CD4-positive, alpha-beta T cell (primary cell): ENCODE results near the gene OR10H4. TPM values are rescaled to one million over a fixed set of nuclear protein-coding genes. Genes with fewer than 3 reads are reported as not detected.
"Not testable (repeated sequence)": the region's sequence is repeated elsewhere in the genome, so short reads cannot be mapped to it uniquely, and the experiment has no call there.

Experiments
- ATAC-seq: fragments of 200-7000 bp; cut with Tn5 transposase; one replicate; pipeline ENCODE4 v1.10.0; 2022; ENCODE audit warnings: mild to moderate bottlenecking; ENCODE audit not compliant: poor library complexity
- CTCF ChIA-PET: fragments of 350-600 bp; sonication (Branson Sonifier 250); formaldehyde crosslinking; loops from one replicate; lab custom pipeline; 2021; ENCODE audit warnings: antibody characterized with exemption, inconsistent platforms; lab: Charles Lee
- POLR2A ChIA-PET: fragments of 350-600 bp; sonication (Branson Sonifier 250); formaldehyde crosslinking; loops from one replicate; lab custom pipeline; 2021; ENCODE audit warnings: antibody characterized with exemption, inconsistent platforms; lab: Charles Lee
- DNase-seq, 14 experiments: peaks; one replicate each; pipeline ENCODE4 v3.0.0-alpha.2; 2013 to 2020; ENCODE audit warnings: mixed read lengths in 2 of 14
- H3K27ac ChIP-seq, 2 donors: one replicate each; pipeline versions ENCODE4 v1.5.1 to v1.7.0; 2013; ENCODE audit warnings: low read length in 2 of 2, low read depth in 1 of 2, mild to moderate bottlenecking in 1 of 2
- H3K27me3 ChIP-seq, 2 experiments: 1 replicate in 1 of 2; 2 replicates in 1 of 2; pipeline versions ENCODE4 v1.6.1 to v1.7.0; 2013; ENCODE audit warnings: low read length in 2 of 2, control low read depth in 1 of 2, mild to moderate bottlenecking in 1 of 2, moderate library complexity in 1 of 2; ENCODE audit not compliant: insufficient read depth in 2 of 2, control insufficient read depth in 1 of 2
- H3K36me3 ChIP-seq: one replicate; pipeline ENCODE4 v1.6.1; 2013; ENCODE audit warnings: low read length, control low read depth; ENCODE audit not compliant: insufficient read depth
- H3K4me1 ChIP-seq: one replicate; pipeline ENCODE4 v1.6.1; 2013; ENCODE audit warnings: low read length, control low read depth; ENCODE audit not compliant: insufficient read depth
- H3K4me3 ChIP-seq: one replicate; pipeline ENCODE4 v1.5.1; 2013; ENCODE audit warnings: mild to moderate bottlenecking, low read length, moderate library complexity
- H3K9me3 ChIP-seq, 2 experiments: 1 replicate in 1 of 2; 2 replicates in 1 of 2; pipeline versions ENCODE4 v1.6.1 to v1.7.0; 2013; ENCODE audit warnings: low read length in 2 of 2, mild to moderate bottlenecking in 2 of 2, control low read depth in 1 of 2, moderate library complexity in 1 of 2; ENCODE audit not compliant: control insufficient read depth in 1 of 2, insufficient read depth in 1 of 2
- H3K27ac Mint-ChIP-seq: one replicate; pipeline ENCODE4 v1.8.0; 2020; ENCODE audit warnings: mixed read lengths
- H3K27me3 Mint-ChIP-seq: one replicate; pipeline ENCODE4 v1.8.0; 2021; ENCODE audit warnings: mixed read lengths
- H3K36me3 Mint-ChIP-seq: one replicate; pipeline ENCODE4 v1.8.0; 2021; ENCODE audit warnings: low read depth, mixed read lengths
- H3K4me1 Mint-ChIP-seq: one replicate; pipeline ENCODE4 v1.8.0; 2021; ENCODE audit warnings: low read depth, mixed read lengths
- H3K4me3 Mint-ChIP-seq: one replicate; pipeline ENCODE4 v1.8.0; 2020; ENCODE audit warnings: mild to moderate bottlenecking, mixed read lengths
- H3K9me3 Mint-ChIP-seq: one replicate; pipeline ENCODE4 v1.8.0; 2020; ENCODE audit warnings: mixed read lengths
- intact Hi-C, 2 experiments: fragments of 100-400 bp; cut with DNase I in 1 of 2; cut with micrococcal nuclease in 1 of 2; formaldehyde crosslinking; loops; one replicate each; pipeline versions ENCODE4 v1.15.1 to v1.9.0; 2023 to 2025; cut with DNase I, micrococcal nuclease
- total RNA-seq, 174 experiments: library from RNA in 2 of 174; stranded (reverse) in 2 of 174; gene quantifications; one replicate each; pipeline ENCODE4 v1.2.3 and lab custom pipeline; 2021 to 2026
- TF ChIP-seq, protein P1 (sequence below): fragments of 200-600 bp; IDR thresholded peaks from one replicate; pipeline ENCODE4 v1.8.0; 2022; ENCODE audit warnings: antibody characterized with exemption, mild to moderate bottlenecking

OR10H4 gene
- total RNA-seq, 2 experiments from 2014 or later = not detected

DNA sequence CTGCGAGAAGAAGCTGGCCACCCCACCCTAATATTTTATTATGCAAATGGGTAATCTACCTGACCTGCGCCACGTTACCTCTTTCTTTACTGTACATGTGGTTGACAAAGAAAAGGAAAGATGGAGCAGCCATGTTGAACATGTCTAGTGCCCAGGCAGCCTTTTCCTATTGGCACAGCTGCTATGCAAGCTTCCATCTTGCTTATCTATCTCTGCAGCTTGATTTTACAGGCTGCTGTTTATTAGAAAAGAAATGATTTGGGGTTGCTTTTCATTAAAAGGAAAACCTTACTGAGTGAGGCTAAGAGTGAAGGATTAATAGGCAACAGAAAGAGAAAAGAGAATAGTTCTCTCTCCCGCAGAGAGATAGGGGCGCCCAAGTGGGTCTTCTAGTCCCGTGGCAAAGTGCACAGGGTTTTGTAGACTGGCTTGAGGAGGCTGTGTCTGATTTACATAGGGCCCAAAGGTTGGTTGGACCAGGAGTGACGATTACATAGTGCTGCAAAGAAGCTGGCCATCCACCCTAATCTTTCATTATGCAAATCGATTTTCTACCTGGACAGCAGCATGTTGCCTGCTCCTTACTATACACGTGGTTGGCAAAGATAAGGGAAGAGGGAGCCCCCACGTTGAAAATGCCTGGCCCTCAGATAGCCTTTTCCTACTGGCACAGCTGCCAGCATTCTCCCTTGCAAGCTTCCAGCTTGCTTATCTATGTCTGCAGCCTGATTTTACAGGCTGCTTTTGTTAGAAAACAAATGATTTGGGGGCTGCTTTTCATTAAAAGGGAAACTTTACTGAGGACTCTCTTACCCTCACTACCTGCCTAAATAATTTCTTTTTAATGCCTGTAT, 28.3 kb downstream of the OR10H4 start:
- Histone ChIP-seq H3K27me3 (peaks cover 24 to 26% of the 10 kb centered on the region in 2 experiments), H3K4me1 (no peaks in the 10 kb centered on the region), H3K36me3 (no peaks in the 10 kb centered on the region), H3K4me3 (no peak overlapping the region), H3K9me3 (peaks cover 6 to 19% of the 10 kb centered on the region in 2 experiments), H3K27ac (no peak overlapping the region)
- peaks cover 60% of the 10 kb centered on the region for H3K27me3 Mint-ChIP-seq
- no peaks in the 10 kb centered on the region for H3K36me3 Mint-ChIP-seq
- H3K27ac Mint-ChIP-seq = no peak overlapping the region
- H3K4me1 Mint-ChIP-seq = no peaks in the 10 kb centered on the region
- CTCF ChIA-PET = no interaction called here
- H3K4me3 Mint-ChIP-seq = no peak overlapping the region
- no peaks in the 10 kb centered on the region for H3K9me3 Mint-ChIP-seq
- TF ChIP-seq, protein P1, sequence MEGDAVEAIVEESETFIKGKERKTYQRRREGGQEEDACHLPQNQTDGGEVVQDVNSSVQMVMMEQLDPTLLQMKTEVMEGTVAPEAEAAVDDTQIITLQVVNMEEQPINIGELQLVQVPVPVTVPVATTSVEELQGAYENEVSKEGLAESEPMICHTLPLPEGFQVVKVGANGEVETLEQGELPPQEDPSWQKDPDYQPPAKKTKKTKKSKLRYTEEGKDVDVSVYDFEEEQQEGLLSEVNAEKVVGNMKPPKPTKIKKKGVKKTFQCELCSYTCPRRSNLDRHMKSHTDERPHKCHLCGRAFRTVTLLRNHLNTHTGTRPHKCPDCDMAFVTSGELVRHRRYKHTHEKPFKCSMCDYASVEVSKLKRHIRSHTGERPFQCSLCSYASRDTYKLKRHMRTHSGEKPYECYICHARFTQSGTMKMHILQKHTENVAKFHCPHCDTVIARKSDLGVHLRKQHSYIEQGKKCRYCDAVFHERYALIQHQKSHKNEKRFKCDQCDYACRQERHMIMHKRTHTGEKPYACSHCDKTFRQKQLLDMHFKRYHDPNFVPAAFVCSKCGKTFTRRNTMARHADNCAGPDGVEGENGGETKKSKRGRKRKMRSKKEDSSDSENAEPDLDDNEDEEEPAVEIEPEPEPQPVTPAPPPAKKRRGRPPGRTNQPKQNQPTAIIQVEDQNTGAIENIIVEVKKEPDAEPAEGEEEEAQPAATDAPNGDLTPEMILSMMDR = no peak
- POLR2A ChIA-PET = no interaction called here
- intact Hi-C loops = no loop called here
- no peak for ATAC-seq
- no peak for DNase-seq

DNA sequence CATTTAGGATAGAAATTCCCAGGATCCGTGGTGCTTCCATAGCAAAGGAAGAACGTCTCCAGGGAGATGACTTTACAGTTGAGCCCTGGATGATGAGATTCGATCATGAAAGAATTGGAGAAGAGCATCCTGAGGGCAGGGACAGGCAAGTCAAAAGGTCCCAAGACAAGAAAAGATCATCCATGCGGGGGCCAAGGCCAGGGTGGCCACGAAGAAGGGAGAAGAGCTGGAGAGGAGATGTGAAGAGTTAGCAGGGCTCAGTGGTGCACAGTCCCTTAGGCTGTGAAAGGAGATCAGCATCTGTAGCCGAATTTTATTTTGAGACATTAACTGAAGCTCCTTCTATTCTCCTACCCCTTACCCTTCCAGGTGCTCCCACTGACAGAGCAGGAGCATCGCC, 28.9 kb downstream of the OR10H4 start:
- Mint-ChIP-seq H3K36me3 (no peaks in the 10 kb centered on the region), H3K27me3 (peaks cover 55% of the 10 kb centered on the region), H3K27ac (no peak overlapping the region), H3K4me3 (no peak overlapping the region), H3K9me3 (no peaks in the 10 kb centered on the region), H3K4me1 (no peaks in the 10 kb centered on the region)
- H3K4me3 ChIP-seq = no peak overlapping the region
- H3K36me3 ChIP-seq = no peaks in the 10 kb centered on the region
- ChIA-PET POLR2A (no interaction called here), CTCF (no interaction called here)
- peaks cover 27 to 29% of the 10 kb centered on the region in 2 experiments for H3K27me3 ChIP-seq
- TF ChIP-seq, protein P1 = no peak
- H3K4me1 ChIP-seq = no peaks in the 10 kb centered on the region
- DNase-seq = no peak
- intact Hi-C loops = no loop called here
- peaks cover 11 to 24% of the 10 kb centered on the region in 2 experiments for H3K9me3 ChIP-seq
- no peak for ATAC-seq
- no peak overlapping the region for H3K27ac ChIP-seq

DNA sequence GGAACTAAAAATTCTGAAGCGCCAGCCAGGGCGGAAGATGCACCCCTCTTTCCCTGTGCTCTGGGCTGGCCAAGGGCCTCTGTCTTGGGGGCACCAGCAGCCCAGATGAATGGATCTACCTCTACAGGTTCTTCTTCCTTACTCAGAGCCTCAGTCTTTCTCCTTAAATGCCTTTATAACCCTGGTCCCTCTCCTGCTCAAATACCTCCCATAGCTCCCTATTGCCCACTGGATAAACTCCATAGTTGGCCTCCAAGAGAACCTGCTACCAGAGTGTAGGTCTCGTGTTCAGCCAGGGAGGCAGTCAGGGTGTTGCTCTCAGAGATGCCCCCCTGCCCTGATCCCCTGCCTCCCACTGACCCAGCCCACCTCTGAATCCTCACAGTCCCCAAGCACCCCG, 30.5 kb downstream of the OR10H4 start:
- H3K27me3 ChIP-seq = peaks cover 29 to 39% of the 10 kb centered on the region in 2 experiments
- intact Hi-C loops = no loop called here
- H3K4me3 ChIP-seq = no peak overlapping the region
- ChIA-PET CTCF (interaction anchor here (1.2 kb wide), 1 partner anchor 198 kb away, joined by 3 read pairs; no protein-coding TSS in a partner anchor), POLR2A (no interaction called here)
- Mint-ChIP-seq H3K4me3 (no peak overlapping the region), H3K36me3 (no peaks in the 10 kb centered on the region), H3K9me3 (no peaks in the 10 kb centered on the region), H3K4me1 (no peaks in the 10 kb centered on the region), H3K27ac (no peak overlapping the region), H3K27me3 (peaks cover 48% of the 10 kb centered on the region)
- no peak overlapping the region for H3K27ac ChIP-seq
- H3K4me1 ChIP-seq = no peaks in the 10 kb centered on the region
- TF ChIP-seq, protein P1 = no peak
- H3K36me3 ChIP-seq = no peaks in the 10 kb centered on the region
- no peak for ATAC-seq
- H3K9me3 ChIP-seq = peaks cover 16 to 24% of the 10 kb centered on the region in 2 experiments
- DNase-seq = no peak

DNA sequence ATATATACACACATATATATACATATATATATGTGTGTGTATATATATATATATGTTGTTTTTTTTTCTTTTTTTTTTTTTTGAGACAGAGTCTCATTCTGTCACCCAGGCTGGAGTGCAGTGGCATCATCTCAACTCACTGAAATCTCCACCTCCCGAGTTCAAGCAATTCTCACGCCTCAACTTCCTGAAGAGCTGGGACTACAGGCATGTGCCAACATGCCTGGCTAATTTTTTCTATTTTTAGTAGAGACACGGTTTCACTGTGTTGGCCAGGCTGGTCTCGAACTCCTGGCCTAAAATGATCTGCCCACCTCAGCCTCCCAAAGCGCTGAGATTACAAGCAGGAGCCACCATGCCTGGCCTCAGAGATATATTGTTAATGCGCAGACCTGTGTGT, 37.0 kb downstream of the OR10H4 start:
- intact Hi-C loops, H3K27ac ChIP-seq, H3K27ac Mint-ChIP-seq, H3K36me3 ChIP-seq, DNase-seq, H3K4me1 ChIP-seq, H3K36me3 Mint-ChIP-seq, H3K4me3 ChIP-seq, ATAC-seq, H3K4me3 Mint-ChIP-seq, H3K9me3 Mint-ChIP-seq, H3K4me1 Mint-ChIP-seq, POLR2A ChIA-PET, CTCF ChIA-PET: not testable (repeated sequence)
- peaks cover 35% of the 10 kb centered on the region for H3K27me3 Mint-ChIP-seq
- peaks cover 17 to 32% of the 10 kb centered on the region in 2 experiments for H3K27me3 ChIP-seq
- H3K9me3 ChIP-seq = peaks cover 11 to 16% of the 10 kb centered on the region in 2 experiments
